Measurements from ENCODE around the gene ADRM1. TPM values are rescaled to one million over a fixed set of nuclear protein-coding genes. Genes with fewer than 3 reads are reported as not detected.

ADRM1 gene
- total RNA-seq, 1 donor from 2014 or later: 125 TPM

DNA sequence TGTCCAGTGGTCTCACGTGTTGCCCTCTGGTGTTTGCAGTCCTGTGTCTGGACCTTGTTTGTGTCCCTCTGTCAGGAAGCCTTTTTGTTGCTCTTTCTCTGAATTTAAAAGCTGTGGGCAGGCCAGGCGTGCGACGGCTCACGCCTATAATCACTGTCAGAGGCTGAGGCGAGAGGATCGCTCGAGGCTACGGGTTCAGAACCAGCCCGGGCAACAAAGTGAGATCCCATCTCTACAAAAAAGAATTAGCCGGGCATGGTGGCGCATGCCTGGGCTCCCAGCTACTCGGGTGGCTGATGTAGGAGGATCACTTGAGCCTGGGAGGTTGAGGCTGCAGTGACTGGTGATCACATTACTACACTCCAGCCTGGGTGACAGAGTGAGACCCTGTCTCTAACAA lies 35.9 kb upstream of the ADRM1 start:
- Histone ChIP-seq H3K4me2 (ENCODE audit: low read length) (no peak overlapping the region), H3K27ac (ENCODE audit: low read depth, low read length) (no peak overlapping the region), H3K4me1 (ENCODE audit: insufficient read depth, low read length) (no peaks in the 10 kb centered on the region), H3K4me3 (ENCODE audit: insufficient read depth, low read depth, low read length) (no peak overlapping the region), H3K79me2 (ENCODE audit: insufficient read depth, low read length) (no peaks in the 10 kb centered on the region), H2AFZ (ENCODE audit: low read depth, low read length) (no peak overlapping the region), H3K9ac (ENCODE audit: low read length) (no peak overlapping the region), H3K9me3 (ENCODE audit: insufficient read depth, low read depth, low read length) (peaks cover 6% of the 10 kb centered on the region), H3K27me3 (ENCODE audit: insufficient read depth, low read length) (no peaks in the 10 kb centered on the region), H4K20me1 (ENCODE audit: insufficient read depth, low read length) (peaks cover 34% of the 10 kb centered on the region), H3K36me3 (ENCODE audit: insufficient read depth, low read length) (peaks cover 8% of the 10 kb centered on the region)
- Mint-ChIP-seq H3K27me3 (ENCODE audit: low read depth, unreplicated experiment) (no peaks in the 10 kb centered on the region), H3K36me3 (ENCODE audit: low read depth, unreplicated experiment) (peaks cover 27% of the 10 kb centered on the region), H3K9me3 (ENCODE audit: unreplicated experiment) (peaks cover 4% of the 10 kb centered on the region), H3K4me1 (ENCODE audit: low read depth, unreplicated experiment) (no peaks in the 10 kb centered on the region), H3K27ac (ENCODE audit: unreplicated experiment) (no peak overlapping the region), H3K4me3 (ENCODE audit: unreplicated experiment) (peak overlapping the region; percentile 7)
- TF ChIP-seq EZH2 (IDR thresholded peaks at IDR 0.05; ENCODE audit: insufficient read depth, low read length): no peak
- no peak for TF ChIP-seq CTCF (IDR thresholded peaks at IDR 0.05; ENCODE audit: insufficient read depth, low read depth, low read length)
- DNase-seq (ENCODE audit: low read depth) (no peak), FAIRE-seq (no peak)

GRCh38 chr20:62267543-62267942 lies 35.3 kb upstream of the ADRM1 start:
- H3K36me3 Mint-ChIP-seq (ENCODE audit: low read depth, unreplicated experiment): peaks cover 28% of the 10 kb centered on the region
- H3K27me3 Mint-ChIP-seq (ENCODE audit: low read depth, unreplicated experiment): no peaks in the 10 kb centered on the region
- peaks cover 4% of the 10 kb centered on the region for H3K9me3 Mint-ChIP-seq (ENCODE audit: unreplicated experiment)
- TF ChIP-seq CTCF (IDR thresholded peaks at IDR 0.05; ENCODE audit: insufficient read depth, low read depth, low read length) (no peak), EZH2 (IDR thresholded peaks at IDR 0.05; ENCODE audit: insufficient read depth, low read length) (no peak)
- H3K36me3 ChIP-seq (ENCODE audit: insufficient read depth, low read length): peaks cover 8% of the 10 kb centered on the region
- H3K9me3 ChIP-seq (ENCODE audit: insufficient read depth, low read depth, low read length): peaks cover 6% of the 10 kb centered on the region
- FAIRE-seq (no peak), DNase-seq (ENCODE audit: low read depth) (no peak)
- no peaks in the 10 kb centered on the region for H3K27me3 ChIP-seq (ENCODE audit: insufficient read depth, low read length)
- H4K20me1 ChIP-seq (ENCODE audit: insufficient read depth, low read length): peaks cover 31% of the 10 kb centered on the region
- no peak overlapping the region for H3K4me2 ChIP-seq (ENCODE audit: low read length)
- no peak overlapping the region for H2AFZ ChIP-seq (ENCODE audit: low read depth, low read length)
- no peaks in the 10 kb centered on the region for H3K79me2 ChIP-seq (ENCODE audit: insufficient read depth, low read length)
- H3K27ac Mint-ChIP-seq (ENCODE audit: unreplicated experiment): no peak overlapping the region
- no peak overlapping the region for H3K9ac ChIP-seq (ENCODE audit: low read length)
- H3K4me1 ChIP-seq (ENCODE audit: insufficient read depth, low read length): no peaks in the 10 kb centered on the region
- H3K4me3 ChIP-seq (ENCODE audit: insufficient read depth, low read depth, low read length): no peak overlapping the region
- H3K4me1 Mint-ChIP-seq (ENCODE audit: low read depth, unreplicated experiment): no peaks in the 10 kb centered on the region
- H3K27ac ChIP-seq (ENCODE audit: low read depth, low read length): no peak overlapping the region
- peak overlapping the region; percentile 7 for H3K4me3 Mint-ChIP-seq (ENCODE audit: unreplicated experiment)

DNA sequence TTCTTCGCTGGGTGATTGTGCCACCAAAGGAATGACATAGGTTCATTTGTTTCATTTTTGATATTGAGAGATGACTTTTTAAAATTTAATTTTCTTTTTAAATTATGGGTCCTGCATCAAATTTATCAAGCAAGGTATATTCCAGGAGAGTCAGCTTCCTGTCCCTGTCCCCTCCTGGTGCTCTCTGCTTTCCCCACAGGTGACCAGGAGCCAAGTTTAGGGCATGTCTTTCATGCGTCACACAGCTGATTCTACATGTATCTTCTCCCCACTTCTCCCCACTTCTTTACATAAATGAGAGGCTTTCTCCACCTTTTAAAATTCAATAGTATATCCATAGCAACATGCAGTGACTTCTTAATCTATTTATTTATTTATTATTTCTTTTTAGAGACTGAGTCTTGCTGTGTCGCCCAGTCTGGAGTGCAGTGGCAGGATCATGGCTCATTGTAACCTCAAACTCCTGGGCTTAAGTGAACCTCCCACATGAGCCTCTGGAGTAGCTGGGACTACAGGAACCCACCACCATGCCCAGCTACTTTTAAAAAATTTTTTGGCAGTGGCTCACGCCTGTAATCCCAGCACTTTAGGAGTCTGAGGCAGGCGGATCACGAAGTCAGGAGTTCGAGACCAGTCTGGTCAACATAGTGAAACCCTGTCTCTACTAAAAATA lies 34.4 kb upstream of the ADRM1 start:
- no peak for TF ChIP-seq CTCF (IDR thresholded peaks at IDR 0.05; ENCODE audit: insufficient read depth, low read depth, low read length)
- TF ChIP-seq EZH2 (IDR thresholded peaks at IDR 0.05; ENCODE audit: insufficient read depth, low read length): no peak
- no peak overlapping the region for H3K4me3 Mint-ChIP-seq (ENCODE audit: unreplicated experiment)
- H3K4me1 Mint-ChIP-seq (ENCODE audit: low read depth, unreplicated experiment): no peaks in the 10 kb centered on the region
- Histone ChIP-seq H2AFZ (ENCODE audit: low read depth, low read length) (no peak overlapping the region), H3K79me2 (ENCODE audit: insufficient read depth, low read length) (no peaks in the 10 kb centered on the region), H3K4me2 (ENCODE audit: low read length) (no peak overlapping the region), H3K4me1 (ENCODE audit: insufficient read depth, low read length) (no peaks in the 10 kb centered on the region), H3K27me3 (ENCODE audit: insufficient read depth, low read length) (no peaks in the 10 kb centered on the region), H3K27ac (ENCODE audit: low read depth, low read length) (no peak overlapping the region), H3K4me3 (ENCODE audit: insufficient read depth, low read depth, low read length) (no peak overlapping the region), H4K20me1 (ENCODE audit: insufficient read depth, low read length) (peaks cover 29% of the 10 kb centered on the region), H3K36me3 (ENCODE audit: insufficient read depth, low read length) (peaks cover 6% of the 10 kb centered on the region), H3K9me3 (ENCODE audit: insufficient read depth, low read depth, low read length) (peaks cover 6% of the 10 kb centered on the region), H3K9ac (ENCODE audit: low read length) (no peak overlapping the region)
- FAIRE-seq (no peak), DNase-seq (ENCODE audit: low read depth) (no peak)
- no peak overlapping the region for H3K27ac Mint-ChIP-seq (ENCODE audit: unreplicated experiment)
- H3K9me3 Mint-ChIP-seq (ENCODE audit: unreplicated experiment): peaks cover 4% of the 10 kb centered on the region
- peaks cover 32% of the 10 kb centered on the region for H3K36me3 Mint-ChIP-seq (ENCODE audit: low read depth, unreplicated experiment)
- no peaks in the 10 kb centered on the region for H3K27me3 Mint-ChIP-seq (ENCODE audit: low read depth, unreplicated experiment)

All from astrocyte (in vitro differentiated cells and primary cell).